Activated CD4-positive, alpha-beta T cell treated with anti-CD3 and anti-CD28 coated beads, Interleukin-2, amount 50 U/mL, for 1 hour (primary cell): Measurements from ENCODE around the gene MCC.

ENCODE experiments used
- DNase-seq: peaks from one replicate; pipeline ENCODE4 v3.0.0-alpha.2; 2020

Gene MCC

DNA sequence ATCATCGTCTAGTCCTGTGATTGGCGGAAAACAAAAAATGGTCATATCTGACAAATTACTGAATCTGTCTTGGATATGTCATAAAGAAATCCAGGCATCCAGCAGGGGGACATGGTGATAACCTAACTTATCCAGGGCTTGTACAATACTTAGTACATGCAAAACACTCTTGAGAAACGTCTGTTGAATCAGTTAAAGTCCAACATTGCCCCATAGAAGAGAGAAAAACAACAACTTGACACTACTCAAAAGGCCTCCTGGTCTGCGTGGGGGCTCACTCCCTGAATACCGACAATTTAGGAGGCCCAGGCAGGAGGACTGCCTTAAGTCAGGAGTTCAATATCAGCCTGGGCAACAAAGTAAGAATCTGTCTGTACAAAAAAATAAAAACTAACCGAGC lies 294.1 kb downstream of the MCC start:
- DNase-seq = no peak

DNA sequence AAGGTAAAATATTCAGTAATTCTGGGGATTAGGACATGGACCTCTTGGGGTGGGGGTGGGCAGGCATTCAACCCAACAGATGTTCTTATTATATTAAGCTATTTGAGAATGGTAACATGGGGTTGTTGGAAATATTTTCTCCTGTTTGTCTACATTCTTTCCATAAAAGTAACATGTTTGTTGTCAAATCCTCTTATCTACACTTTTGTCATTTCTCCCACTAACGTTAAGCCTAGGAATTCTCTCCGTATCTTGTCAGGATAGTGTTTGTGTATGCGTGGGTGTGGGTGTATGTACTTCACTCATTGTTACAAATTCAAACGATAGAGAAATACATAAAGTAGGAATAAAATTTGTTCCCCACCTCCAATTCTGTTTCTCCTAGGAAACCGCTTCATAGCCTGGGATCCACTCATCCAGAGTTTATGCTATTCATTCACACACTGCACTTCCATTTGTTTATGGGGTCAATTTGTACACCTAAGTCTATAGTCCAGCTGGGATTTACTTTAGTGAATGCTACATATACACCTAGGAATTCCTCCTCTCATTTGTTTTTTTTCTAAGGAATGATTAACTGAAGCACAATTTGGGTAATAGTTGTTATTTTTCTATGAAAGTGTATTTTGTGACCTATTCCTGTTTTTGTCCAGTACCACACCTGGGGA lies 294.8 kb downstream of the MCC start:
- DNase-seq = no peak

DNA sequence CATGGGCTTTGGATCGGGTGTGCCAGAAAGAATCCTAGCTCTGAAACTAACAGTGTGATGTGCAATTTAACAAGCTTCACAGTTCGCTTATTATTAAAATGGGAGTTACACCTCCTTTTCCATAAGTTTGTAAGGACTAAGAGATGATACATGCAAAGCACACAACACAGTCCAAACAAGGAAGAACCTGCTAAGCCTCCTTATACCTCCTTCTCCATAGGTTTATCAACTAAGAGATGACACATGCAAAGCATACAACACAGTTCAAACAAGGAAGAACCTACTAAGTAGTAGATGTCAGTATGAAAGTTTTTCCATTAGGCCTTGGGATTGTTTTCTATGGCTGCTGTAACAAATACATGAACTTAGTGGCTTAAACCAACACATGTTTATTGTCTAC lies 295.7 kb downstream of the MCC start:
- DNase-seq = no peak

DNA sequence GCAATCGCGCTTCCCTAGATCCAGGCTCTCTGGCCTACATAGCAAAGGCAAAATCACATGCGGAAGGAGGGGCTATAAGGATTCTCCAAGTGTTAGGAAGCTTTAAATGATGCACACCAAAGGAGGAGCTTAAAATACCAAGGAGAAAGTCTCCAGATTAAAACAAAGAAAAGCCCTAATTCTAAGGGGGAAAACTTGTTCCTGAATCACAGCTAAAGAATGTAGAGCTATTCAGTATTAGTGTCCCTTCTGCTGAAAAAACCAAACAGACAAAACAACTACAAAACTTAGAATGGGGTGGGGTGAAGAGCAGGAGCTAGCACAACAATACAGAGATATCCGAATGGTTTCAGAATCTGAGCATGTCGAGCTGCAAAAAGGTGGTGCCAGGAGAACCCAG lies 297.9 kb downstream of the MCC start:
- DNase-seq = no peak

DNA sequence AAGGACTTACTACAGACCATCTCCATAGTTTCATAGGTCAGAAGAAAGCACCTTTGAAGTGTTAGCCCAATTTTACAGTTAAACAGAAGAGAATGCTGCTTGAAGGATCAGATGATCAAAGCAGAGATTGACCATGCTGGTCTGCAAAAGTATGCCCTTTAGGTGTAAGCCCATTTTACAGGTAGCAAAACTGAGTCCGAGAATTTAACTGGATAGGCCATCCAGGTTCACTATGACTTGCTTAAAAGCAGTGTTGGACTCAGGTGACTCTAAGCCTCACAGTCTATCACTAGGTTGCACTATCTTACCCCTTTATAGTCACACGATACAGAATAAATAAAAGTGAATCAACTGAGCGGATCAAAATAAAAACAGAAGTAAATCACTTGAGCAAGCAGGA lies 299.0 kb downstream of the MCC start:
- no peak for DNase-seq

DNA sequence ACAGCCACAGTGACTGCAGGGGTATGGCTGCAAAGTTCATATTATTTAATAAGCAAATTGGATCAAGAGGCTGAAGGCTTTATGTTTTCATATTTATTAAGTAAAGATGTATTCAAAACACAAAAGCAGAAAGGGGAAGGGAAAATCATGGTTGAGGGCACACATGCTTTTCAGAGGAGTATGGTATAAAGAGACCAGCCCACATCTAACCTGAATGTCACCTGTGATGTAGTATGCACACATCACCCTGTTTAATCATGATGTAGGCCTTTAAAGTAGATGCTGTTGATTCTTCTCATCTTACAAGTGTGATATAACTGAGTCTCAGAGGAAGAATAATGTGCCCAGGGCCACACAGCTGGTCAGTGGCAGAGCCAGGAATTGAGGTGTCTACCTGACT lies 299.8 kb downstream of the MCC start:
- no peak for DNase-seq

DNA sequence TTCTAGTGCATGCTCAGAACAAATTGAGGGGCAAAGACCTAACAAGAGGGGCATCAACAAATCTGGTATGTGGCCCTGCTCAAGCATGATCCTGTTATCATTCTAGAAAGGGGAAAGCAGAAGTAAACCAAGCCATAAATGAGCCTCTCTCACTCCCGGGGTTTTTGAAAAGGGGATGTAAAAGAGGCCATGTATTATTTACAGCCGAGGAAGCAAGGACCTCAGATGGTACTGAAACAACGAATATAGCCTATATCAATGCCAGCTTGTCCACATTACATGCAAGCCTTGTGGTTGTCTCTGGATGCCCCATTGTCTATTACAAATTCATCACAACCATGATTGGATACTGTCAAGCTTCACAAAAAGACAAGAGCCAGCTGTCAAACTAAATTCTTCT lies 300.3 kb downstream of the MCC start:
- no peak for DNase-seq

DNA sequence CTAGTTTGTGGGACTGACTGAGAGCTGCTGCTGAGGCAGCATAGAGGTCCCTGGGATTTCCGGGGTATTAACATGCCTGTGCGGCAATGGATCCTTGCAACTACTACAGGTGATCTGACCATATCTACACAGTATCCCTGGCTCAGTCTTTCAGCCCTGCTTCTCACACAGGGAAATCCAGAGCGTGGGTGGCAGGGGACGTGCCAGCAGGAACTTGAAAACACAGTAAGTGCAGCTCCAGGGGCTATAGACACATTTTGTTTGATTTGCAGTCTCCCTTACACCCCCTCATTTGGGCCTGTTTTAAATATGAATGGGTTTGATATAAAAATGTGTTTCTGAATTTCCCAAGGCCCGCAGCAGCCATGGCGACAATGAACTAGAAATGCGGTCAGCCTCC lies 302.2 kb downstream of the MCC start:
- DNase-seq = no peak

DNA sequence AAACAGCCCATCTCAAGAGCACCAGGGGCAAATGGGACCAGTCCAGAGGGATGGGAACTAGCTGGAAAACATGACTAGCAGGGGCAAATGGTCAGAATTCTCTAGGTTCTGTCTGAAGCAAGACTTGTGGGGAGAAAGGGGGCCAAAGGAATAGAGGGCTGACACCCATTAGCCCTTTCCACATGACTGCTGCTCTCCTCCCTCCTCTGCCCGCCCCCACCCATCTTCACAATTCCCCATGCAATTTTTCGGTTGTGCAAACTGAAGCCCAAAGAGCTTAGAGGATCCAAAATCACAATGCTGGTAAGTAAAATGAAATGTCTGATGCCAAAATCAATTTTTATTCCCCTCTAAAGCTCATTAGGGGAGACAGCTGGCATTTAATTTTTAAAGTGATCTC lies 304.6 kb downstream of the MCC start:
- DNase-seq = no peak

DNA sequence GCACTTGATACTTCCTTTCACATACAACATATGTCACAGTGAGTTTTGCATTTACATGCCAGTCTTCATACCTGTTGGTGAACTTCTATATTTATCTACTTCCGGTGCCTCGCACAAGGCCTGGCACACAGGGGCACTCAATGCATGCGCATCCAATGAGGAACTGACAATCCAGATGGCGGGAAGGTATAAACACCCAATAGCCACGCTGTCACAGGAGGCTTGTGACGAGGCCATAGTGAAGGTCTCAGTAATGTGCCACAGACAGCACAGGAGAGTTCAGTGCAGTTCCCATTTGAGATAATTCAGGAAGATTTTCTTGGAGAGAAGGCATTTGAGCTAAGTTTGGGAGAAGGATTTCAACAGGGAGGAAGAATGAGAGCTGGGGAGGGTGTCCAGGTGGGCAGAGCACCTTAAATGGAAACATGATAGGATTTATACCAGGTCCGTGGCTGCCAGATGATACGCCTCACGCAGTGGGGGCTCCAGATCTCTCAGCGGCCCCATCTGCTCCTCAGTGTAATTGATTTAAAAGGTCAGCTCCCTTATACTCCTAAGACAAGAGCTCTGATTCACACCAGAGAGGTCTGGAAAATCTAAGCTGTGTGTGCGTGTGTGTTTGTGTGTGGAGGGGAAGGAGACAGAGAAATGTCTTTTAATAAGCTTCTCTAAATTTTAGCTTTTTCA lies 305.5 kb downstream of the MCC start:
- DNase-seq = no peak

DNA sequence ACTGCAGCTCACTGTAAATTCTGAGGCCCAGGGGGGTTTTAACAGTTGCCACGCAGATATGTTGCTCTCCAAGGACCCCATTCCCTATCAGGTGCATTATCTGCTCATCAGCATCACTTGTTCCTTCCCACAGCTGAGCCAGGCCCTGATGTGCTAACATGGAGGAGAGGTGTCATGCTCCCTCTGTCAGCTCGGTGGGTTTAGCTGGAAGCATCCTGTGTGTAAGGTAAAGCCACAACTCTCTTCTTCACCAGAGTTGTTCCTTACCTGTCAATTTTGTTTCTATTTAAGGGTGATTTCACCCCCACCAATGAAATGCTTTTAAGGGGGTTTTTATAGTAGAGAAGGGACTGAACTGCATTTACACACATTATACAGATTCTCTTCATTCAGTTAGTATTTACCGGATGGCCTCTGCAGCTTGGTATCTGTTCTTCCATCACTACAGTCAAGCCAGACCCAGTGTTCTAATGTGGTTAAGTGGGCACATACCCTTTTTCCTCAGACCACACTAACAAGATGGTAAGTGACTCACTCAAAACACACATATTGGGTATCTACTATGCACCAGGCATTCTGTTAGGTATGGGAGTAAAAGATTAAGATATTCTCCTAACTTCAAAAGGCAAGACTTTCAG lies 306.3 kb downstream of the MCC start:
- no peak for DNase-seq

DNA sequence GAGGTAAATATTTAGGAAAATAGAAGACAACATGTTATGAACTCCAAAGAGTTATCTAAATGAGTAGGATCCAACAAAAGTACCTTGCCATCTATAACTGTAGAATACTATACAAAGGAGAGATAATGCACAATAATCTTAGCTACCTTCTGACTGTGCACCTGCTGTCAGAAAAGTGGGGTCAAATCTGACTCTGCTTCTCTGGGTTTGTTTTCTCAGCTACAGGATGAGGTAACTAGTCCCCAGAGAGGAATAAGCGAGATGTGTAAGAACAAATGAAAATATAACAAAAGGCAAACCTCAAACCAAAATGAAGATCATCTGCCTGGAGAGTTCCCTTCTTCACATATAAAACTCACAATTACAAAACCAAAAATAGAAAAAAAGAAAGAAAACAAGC lies 306.8 kb downstream of the MCC start:
- DNase-seq = no peak

DNA sequence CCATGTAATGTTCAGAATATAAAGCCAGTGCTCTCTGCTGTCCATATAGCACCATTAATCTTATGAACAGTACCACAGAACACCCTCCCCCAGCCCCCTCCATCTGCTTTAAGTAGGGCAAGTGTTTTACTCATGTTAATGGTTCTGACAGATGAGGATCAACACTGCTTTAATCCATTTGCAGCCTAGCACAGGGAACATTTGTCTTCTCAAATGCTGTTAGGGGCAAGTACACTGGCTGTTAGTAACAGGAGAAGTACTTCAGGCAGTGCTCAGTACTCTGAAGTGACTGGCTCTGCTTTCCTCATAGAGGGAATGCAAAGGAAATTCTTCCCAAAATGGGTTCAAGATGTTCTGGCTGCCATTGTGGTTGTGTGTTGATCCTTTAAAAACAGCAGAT lies 309.1 kb downstream of the MCC start:
- no peak for DNase-seq

DNA sequence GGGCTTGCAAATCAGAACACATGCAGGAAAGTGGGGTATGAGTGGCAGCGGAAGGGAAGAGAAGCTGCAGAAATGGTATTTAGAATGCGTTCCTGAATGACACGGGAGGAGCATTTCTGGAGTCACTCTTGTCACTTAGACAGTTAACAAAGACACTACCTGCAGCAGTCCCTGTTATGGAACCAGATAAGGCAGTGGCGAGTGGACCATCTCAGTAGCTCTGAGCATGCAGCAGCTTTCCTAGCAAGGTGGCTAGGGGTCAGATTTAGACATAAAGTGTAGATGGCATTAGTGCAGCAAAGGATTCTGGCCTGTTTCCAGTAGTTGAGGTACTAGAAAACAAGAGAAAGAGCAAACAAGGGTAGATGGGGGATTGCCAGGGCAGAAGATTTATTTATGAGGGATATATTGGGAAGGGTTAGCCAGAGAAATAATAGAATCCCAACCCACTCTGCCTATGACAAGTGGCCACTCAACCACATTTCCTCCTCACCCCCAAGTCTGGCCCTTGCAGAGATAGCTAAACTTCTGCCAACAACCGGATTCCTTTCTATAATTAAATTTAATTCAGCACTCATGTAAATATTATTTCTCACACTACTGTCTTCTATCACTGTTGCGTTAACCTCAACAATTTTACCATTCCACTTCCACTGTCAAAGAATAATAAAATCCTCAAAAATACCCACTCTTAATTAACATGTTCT lies 310.0 kb downstream of the MCC start:
- no peak for DNase-seq

DNA sequence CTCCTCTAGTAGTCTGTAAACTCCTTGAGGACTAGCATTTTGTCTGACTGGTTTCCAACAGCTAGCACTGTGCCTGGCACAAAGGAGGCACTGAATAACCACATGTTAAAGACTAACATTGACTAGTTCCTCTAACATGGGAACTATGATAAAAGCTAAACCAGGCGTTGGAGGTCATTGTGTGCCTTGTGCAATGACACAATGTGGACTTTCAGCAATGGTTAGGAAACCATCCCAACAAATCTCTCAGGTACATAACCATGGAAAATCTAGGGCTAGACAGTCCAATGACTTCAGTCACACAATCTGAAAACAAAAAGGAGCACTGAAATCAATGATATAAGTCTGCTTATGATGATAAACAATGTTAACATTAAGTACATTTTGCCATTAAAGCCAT lies 311.0 kb downstream of the MCC start:
- DNase-seq = no peak

DNA sequence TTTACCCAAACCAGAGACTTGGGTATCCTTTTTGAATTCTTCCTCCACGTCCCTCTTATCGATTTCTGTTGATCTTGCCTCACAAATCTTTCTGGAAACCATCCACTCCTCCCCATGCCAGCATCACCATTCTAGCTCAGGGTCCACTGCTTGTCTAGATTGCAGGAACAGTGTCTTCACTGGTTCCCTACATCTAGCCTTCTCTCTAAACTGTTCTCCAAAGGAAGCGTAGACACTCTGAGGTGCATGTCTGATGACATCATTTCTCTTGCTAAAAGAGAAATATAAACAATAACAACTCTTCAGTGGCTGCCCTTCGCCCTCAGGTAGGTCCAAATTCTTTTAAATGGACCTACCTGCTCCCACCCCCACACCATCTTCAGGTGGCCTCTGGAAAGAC lies 311.5 kb downstream of the MCC start:
- no peak for DNase-seq

DNA sequence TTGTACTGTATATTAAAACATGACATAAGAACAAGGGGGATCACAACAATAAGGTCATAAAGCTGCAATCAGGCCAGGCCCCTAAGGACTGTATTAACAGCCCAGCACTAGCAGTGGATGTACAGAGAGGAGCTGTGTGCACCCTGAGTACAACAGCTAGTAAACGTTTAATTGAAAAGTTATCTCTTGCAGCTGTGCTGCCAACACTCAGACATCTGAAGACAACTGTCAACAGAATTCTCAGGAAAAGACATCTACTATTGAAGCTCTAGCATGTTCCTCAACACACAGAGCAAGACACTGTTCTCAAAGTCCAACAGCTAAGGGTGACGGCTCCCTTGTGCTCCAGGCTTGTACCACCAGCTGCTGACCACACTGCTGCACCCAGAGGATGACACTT lies 312.1 kb downstream of the MCC start:
- no peak for DNase-seq

DNA sequence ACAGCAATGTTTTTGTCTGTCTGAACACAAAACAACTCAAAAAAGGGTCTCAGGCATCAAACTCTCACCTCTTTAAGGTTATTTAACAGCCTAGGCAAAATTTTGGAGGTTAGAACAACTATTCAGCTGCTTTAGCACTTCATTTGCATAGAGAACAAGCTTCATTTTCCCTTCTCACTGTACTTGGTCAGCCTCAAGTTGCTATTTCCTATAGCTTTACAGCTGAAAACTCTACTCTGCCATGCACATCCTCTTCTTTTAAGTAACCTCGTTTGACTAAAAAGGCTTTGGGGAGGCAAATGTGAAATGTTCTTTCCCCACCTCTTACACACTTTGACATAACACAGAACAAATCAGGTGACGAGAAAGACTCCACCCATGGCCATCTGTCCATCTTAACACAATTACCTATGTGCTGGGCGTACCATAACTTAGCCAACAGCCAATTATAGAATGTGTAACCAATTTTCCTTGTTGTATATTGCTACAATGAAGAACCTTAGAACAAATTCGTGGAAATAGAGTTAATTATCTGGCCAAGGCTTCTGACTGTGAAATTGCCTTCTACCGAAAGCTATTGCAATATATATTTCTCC lies 315.9 kb downstream of the MCC start:
- DNase-seq = no peak

DNA sequence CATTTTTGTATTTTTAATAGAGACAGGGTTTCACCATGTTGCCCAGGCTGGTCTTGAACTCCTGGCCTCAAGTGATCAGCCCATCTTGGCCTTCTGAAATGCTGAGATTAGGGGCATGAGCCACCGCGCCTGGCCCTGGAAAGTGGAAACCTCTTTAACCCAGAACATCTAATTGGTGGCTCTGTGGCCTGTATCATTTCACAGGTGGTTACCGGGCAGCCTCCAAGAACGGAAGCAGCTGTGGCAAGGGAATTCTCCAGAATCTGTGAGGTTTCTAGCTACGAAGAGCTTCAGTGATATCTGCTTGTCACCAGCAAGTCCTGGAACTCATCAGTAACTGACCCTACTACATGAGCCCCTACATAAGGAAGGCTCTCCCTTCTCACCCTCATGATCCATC lies 316.7 kb downstream of the MCC start:
- DNase-seq = no peak

DNA sequence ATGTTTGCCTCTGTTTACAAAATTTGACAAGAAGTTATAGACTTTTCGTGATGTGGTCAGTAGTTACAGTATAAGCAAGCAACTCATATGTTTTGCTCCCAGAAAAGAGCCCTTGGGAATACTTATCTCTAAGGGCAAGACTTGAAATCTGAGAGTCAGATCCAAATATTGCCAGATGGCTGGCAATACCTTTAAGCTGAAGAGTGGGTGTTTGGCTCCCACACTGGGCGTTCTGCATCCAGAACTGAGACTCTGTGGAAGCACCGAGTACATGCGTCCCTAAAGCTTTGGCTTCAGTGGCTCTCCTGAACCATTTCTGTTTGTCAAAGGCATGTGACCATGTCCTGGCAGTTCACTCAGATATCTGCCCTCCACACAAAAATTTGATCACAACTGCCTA lies 317.5 kb downstream of the MCC start:
- DNase-seq = no peak

DNA sequence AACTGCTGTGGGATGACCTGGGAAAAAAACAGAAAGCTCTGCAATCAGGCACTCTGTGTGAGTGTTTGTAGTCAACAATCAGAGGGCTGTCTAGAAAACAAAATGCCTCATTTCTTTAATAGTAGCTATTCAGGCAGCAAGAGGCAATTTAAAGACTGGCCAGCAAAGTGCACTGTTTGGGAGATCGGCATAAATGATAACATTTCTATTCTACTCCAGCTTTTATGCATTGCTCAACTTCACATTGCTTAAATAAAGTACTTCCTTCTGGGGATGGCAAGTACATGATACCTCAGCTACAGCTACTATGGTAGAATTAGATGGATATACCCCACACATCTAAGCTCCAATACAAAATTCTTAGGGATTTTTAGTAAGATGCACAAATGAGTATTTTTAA lies 318.5 kb downstream of the MCC start:
- DNase-seq = no peak

DNA sequence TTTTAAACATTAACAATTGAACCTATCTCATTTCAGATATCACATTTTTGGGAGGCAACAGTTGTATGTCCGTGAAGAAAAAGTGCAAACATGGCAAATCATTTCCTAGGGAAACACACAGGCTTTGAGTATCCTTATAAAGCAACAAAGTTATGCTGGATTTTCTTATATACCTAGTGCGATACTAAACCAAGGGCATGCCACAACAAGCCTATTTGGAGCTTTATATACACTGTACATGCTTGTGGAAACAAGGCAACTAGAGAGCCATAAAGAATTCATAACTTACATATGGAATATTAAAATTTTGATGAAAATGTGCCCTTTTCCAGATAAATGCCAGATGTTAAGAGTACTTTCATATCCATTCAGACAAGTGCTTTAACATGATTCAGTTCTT lies 320.3 kb downstream of the MCC start:
- DNase-seq = no peak

DNA sequence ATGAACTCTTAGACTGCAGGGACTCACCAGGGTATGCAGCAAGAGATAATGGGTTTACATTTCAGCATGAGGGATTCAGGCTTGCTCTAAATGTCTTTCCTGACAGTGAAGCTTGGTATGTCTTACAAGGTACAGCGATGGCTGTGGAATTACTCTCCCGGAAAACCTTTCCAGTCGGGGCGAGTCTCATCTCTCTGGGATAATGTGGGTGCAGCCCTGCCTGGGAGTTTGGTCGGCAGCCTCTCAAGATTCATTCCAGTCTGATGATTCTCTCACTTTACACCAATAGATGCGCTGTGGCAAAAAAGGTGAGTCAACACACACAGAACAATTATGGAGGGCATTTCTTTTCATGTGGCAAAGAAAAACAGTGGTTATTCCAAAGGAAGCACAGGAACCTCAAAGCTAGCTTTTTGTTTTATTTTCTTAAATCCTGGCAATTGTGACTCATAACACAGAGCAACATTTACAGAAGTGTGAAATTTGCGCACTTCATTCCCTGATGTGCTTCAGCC lies 321.3 kb downstream of the MCC start:
- DNase-seq = no peak
